SIG-M5 treated with dmso at 0.1 percent for 504 hours (cell line): ENCODE measurements around the gene VSIG10L.

ENCODE experiments used
- DNase-seq: peaks from one replicate; lab custom pipeline; 2025; ENCODE audit not compliant: unreplicated experiment; lab: John Stamatoyannopoulos, UW

VSIG10L gene

DNA sequence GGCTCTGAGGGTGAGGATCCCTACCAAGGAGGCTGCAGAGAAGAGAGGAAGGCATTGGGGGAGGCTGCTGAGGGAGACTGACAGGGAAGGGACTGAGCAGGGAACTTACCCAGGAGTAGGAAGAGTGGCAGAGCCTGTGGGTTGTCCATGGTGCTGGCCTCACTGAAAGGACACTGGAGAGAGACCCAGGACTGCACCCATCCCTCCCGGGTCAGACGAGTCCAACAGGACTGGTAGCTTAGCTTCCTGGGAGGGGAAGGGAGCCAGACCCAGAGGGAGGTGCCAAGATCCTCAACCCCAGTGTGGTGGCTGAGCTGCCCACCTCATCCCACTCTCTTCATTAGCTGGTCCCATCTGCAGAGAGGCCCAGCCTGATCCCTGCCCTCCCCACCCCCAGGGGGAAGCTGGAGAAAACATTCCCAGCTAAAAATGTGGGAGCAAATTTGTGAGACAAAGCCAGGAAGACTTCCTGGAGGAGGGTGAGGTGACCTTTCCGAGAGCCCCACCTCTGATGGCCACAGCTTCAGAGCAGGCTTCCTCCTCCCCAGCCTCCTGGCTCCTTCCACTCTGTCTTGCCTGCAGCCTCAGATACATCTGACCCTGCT, at the start of gene VSIG10L:
Gene VSIG10L (minus strand): TSS at position 164 of the 605 bp plus-strand sequence. CDS start 15 bp downstream, at position 149.
- no peak for DNase-seq

DNA sequence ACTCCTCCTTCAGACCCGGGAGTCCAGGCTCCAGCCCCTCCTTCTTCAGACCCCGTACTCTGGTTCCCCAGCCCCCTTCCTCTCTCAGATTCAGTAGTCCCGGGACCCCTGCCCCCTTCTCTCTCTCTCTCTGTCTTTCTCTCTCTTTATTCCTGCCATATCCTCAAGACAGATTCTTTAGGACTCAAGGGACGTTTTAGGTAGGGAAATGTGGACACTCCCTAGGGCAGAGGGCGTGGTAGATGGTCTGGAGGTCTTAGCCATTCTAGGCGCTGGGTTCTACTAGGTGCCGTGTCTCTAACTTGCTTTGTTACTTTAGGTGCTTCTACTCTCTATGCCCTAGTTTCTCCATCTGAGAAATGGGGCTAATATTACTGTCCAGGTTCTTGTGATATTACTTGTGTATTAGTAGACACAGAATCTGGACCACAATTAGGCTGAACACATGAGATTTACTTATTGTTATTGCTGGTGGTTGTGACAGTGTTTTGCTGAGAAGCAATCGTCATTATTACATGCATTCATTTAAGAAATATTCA, 49.2 kb upstream of the VSIG10L start:
- DNase-seq, result no peak

DNA sequence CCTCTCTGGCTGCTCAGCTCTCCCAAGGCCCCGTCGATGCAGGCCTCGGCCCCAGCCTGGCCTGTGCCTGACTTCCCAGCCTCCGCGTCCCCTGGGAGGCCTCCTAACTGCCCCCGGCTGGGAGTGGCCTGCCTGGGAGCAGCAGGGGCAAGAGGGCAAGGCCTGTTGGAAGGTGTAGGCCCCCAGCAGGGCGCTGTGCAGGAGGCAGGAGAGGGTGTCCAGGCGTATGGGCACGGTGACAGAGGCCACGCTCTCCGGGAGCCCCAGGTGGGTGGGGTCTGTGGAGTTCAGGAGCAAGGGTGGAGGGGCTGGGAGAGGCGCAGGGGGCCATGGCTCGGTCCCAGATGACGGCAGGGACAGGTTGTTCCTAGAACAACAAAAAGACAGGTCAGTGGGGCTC, 47.2 kb upstream of the VSIG10L start:
- DNase-seq, result no peak

DNA sequence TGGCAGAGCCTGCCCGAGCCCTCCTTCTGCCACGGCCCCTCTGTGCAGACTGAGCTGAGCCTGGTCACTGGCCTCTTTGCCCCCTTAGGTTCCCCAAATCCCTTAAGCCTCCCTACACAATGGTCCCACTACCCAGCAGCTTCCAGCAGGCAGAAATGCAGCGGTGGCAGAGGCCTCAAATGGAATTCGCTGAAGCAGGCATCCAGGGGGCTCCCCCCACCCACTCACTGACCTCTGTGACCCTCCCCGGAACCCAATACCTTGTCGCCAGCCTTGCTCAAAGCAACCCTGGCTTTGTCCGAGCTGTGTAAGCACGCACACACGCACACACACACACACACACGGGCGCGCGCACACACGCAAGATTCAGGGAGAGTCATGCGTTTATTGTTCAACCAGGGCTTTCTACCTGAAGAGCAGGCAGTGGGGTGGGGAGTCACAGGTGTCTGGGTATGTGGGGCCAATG, 46.0 kb upstream of the VSIG10L start, which contains the start of gene LIM2:
Gene LIM2 (minus strand): TSS at position 51 of the 466 bp plus-strand sequence. CDS start 531 bp downstream, outside the sequence.
- DNase-seq, result no peak

DNA sequence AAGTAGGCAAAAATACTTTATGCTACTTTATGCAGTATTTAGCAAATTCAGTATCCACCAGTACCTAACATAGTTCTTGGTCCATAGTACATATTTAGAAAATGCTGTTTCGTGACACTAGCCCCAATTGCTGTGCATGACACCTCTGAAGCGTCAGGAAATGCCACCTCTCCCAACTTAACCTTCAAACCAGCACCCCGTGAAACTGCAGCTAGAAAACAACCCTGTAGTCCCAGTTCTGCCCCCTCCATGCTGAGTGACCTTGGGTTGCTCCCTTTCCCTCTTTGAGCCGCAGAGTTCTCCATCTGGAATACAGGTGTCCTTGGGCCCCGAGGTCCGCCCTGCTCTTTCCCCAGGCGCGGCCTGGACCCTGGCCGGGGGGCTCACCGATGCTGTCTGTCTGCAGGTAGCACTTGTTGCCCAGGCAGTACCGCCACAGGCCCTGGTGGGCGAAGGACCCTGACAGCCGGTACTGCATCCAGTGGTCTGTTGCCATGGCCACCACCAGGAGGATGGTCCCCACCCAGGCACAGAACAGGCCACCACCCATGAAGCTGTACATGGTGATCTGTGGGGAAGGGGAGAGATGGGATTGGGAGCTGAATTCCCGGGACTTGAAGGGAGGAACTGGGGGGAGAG, 45.1 kb upstream of the VSIG10L start:
- DNase-seq, result no peak

DNA sequence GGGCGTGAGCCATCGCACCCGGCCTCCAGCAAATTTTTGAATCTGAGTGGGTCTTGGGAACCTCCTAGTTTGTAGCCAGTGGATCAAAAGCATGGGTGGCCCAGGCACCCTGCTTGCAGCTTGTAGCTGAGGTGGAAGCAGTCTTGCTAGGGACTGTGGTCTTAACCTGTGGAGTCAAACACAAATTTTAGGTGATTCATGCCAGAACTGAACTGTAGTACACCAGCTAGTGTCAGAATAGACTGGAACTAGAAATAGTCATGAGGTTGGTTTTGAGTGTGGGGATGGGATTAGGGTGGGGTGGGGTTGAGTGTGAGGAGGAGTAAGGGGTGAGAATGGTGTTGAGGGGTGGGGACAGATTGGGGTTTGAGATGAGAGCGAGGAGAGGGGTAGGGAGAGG, 40.1 kb upstream of the VSIG10L start:
- DNase-seq, result no peak

DNA sequence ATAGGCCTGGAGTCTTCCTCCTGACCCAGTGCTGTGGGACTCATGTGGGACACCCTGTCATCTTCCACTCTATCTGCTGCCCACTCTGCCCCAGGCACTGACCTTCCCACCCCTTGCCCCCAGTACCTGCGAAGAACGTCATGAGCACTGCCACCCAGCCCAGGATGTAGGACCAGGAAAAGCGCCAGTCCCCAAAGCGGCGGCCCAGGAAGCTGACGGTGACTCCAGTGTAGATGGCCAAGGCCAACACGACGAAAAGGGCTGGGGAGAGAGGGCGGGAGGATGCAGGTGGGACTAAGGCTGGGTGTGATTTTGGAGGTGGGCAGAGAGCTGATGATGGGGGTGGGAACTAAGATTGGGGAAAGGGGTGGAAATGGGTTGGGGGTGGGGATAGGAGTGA, 38.4 kb upstream of the VSIG10L start:
- no peak for DNase-seq

DNA sequence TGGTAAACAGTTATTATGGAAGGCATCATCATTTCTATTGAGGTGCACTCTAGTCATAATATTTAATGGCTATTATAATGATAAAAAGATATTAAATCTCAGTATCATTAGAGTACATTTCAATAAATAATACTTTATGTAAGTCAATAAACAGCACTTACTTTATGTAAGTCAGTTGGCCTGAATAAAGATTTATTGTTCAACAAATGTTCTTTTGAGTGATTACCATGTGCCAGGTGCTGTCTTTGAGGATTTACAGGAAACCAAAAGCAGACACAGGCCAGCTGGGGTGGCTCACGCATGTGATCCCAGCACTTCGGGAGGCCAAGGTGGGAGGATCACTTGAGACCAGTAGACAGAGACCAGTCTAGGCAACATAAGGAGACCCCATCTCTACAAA, 35.5 kb upstream of the VSIG10L start:
- DNase-seq, result no peak

DNA sequence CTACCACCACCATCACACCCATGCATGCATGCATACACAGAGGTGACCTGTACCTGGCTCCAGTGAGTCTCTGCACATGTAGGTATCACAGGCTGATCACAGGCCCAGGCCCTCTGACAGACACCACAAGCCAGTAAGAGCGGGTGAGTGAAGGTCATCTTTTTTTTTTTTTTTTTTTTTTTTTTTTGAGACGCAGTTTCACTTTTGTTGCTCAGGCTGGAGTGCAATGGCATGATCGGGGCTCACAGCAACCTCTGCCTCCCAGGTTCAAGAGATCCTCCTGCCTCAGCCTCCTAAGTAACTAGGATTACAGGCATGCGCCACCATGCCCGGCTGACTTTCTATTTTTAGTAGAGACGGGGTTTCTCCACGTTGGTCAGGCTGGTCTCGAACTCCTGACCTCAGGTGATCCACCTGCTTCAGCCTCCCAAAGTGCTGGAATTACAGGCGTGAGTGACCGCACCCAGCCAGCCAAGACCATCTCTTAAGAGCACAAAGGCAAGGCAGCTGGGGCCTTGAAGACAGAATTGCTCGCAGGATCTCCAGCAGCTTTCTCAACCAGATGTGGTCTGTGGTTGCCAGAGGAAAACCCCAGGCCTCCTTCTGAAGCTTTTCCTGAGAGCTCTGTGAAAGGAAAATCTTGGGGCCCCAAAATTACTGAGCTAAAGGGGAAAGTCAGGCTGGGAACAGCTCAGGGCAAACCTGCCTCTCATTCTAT, 33.7 kb upstream of the VSIG10L start:
- peak; percentile 69 for DNase-seq

DNA sequence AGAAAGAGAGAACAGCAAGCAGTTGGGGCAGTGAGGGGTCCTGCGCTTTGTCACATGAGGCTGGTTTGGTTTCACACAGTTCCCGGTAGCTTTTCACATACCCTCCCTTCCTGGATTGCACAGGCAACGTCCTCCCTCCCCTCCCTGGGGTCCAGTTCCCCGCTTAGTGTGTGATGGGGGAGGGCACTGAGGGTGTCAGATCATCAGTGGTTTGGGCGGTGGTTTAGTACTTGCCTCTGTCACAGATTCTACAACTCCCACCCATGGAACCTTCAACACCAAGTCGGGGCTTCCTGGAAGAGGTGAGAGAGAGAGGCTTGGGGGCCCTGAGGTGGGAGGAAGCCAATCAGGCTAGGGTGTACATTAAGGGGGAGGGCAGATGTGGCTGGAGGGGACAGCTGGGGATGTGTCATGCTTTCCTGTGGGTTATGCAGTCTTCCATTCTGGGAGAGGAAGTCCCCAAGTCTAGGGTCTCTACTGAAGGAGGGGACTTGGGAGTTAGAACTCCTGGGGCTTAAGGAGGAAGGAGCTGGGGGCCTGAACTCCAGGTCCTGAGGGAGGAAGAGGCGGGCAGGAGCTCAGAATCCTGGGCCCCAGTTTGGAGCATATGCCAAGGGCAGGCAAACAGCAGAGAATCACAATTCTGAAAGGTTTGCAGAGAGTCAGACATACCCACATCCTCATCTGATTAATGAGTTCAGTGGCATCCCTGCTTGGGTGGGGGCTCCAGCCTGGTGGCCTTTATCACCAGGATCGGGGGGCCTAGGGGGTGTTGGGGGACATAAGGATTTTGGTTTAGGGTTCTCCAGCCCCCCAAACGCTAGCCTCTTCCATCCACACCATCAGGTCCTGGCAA, 30.9 kb upstream of the VSIG10L start, which contains the start of gene NKG7:
Gene NKG7 (minus strand): TSS at position 6 of the 856 bp plus-strand sequence. CDS start 119 bp downstream, outside the sequence.
- peak; percentile 96 for DNase-seq

DNA sequence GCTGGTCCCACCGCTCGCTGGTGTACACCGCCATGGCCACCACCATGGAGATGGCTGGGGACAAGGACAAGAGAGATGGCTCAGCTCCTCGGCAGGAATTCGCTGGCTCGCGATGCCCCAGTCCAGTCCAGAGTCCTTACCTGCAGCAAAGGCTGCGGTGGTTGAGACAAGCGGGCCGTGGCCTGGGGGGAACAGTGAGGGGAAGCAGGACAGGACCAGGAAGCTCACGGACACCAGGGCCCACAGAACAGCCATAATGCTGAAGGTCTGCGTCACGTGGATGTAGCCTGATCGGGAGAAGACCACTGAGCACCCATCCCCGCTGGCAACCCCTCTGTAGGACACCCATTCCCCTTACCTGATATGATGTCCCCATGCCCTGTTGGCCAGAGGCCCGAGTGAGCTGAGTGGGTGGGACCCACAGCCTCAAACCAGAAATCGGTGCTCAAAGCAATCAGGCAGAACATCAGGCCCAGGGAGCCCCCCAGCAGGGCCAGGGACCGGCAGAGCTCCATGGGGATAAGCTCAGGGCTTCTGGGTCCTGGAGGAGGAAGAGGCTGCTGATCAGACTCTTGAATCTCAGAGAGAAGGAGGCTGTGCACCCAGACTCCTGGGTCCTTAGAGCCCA, 30.2 kb upstream of the VSIG10L start:
- no peak for DNase-seq

DNA sequence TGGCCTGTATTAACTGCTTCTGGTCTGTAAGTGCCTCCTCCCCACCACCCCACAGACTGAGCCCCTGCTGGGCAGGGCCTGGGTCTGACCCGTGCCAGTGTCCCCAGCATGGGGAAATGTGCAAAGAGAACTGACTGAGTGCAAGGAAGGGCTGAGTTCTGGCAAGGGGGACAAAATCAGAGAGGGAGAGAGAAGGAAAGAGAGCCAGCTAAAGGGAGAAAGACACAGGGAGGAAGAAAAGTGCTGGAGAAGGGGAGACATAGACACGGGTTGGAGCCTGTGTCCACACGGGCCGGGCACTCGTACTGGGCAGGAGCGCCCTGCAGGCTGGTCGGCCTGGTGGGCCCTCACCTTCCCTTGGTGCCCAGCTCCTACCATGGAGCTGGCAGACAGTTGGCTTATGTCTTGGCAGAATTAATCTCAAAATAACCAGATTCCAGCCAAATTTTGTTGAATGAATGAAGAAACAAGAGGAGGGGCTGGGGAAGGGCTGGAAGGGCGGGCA, 29.3 kb upstream of the VSIG10L start:
- DNase-seq, result no peak

DNA sequence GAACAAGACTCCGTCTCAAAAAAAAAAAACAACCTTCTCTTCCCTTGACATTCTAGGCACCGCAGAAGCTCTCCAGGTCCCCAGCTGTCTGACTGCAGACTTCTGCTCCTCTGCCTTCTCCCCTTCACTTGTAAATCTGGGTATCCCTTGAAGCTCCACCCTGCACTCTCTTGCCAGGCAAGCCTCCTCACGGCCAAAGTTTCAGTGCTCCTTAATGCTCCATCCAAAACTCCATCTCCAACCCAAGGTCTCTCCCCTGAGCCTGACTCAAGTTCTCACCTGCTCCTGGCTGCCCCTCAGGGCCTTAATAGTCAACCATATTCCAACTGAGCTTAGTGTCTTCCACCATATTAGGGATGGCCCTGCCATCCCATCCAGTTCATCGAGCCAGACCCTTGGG, 28.3 kb upstream of the VSIG10L start:
- DNase-seq, result no peak

DNA sequence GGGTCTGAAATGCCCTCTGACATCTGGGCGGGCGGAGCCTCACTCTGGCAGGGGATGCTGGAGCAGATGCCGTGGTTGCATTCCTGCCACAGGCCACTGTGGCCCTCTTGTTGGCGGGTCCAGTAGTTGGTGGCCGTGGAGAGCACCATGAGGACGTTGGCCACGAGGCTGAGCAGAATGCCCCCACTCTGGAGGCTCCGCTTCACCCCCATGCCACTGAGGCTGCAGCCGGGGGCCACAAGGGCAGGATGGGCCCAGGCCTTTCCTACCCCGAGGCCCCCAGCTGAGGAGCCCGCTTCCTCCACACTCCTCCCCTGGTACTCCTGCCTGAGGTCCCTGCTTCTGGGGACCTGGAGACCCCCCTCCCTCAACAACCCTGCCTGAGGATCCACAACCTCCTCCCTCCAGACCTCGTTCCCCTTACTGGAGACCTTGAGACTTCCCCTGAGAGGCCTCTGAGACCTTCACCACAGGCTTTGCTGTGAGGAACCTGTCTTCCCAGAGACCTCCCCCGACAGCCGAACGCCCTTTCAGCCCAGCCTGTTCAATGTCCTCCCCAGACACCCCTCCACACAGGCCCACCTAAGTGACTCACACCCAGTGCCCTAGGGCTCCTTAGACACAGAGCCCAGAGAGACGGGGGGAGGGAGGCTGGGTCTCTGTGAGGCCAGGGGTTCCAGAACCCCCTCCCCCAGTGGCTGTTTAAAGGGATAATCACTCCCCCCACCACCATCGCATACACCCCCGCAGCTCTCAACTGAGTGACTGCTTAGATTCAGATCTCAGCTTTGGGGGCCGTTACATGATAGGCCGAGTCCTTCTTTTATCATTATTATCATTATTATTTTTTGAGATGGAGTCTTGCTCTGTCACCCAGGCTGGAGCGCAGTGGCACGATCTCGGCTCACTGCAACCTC, 26.7 kb upstream of the VSIG10L start, which contains the start of gene CLDND2:
Gene CLDND2 (minus strand): TSS at position 638 of the 917 bp plus-strand sequence. CDS start 426 bp downstream, at position 212.
- peak; percentile 17 for DNase-seq

DNA sequence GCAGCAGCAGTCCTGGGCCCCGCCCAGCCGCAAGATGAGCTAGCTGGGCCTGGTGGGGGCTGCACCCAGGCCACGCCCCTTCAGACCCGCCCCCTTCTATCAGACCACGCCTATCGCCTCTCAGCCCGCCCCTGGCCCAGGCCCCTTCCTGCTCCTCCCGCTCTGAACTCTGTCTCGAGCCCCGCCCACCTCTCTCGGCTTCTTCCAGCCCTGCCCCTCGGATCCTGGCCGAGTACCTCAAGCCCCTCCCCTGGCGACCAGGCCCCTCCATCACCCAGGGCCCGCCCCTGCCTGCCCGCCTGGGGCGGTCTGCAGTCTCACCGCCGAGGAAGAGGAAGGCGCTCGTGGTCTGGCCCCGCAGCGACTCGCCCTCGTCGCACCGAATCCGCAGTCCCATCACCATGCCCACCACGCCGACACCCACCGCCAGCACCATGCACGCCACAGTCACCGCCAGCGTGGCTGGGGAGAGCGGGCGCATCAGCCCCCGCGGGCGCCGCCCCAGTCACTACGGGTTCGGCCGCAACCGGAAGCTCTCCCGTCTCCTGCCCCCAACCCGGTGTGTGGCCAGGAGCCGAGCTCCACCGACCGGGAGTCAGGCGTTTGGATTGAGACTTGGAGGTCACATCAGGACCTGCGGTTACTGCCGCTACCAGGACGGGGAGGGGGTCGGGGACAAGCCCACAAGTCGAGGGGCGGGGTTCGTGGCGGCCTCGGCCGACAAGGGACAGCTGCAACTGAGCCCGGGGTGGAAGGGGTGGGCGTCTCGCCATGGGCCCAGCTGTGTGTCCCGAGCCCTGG, 25.8 kb upstream of the VSIG10L start:
- DNase-seq, result peak; percentile 97

DNA sequence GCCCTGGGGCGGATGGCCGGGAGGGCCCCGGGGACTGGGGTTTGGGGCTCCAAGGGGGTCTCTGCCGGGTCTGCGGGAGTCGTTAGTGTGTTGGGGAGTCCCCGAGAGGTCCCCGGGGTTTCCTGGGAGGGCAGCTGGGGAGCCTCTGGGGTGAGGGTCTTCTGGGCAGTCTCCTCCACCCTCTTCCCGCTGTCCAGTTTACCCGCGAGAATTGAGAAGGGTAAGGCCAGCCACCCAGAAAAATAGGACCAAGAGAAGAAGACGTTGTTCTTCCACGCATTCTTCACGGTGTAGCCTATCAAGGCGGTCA, 25.3 kb upstream of the VSIG10L start:
- DNase-seq, result no peak

DNA sequence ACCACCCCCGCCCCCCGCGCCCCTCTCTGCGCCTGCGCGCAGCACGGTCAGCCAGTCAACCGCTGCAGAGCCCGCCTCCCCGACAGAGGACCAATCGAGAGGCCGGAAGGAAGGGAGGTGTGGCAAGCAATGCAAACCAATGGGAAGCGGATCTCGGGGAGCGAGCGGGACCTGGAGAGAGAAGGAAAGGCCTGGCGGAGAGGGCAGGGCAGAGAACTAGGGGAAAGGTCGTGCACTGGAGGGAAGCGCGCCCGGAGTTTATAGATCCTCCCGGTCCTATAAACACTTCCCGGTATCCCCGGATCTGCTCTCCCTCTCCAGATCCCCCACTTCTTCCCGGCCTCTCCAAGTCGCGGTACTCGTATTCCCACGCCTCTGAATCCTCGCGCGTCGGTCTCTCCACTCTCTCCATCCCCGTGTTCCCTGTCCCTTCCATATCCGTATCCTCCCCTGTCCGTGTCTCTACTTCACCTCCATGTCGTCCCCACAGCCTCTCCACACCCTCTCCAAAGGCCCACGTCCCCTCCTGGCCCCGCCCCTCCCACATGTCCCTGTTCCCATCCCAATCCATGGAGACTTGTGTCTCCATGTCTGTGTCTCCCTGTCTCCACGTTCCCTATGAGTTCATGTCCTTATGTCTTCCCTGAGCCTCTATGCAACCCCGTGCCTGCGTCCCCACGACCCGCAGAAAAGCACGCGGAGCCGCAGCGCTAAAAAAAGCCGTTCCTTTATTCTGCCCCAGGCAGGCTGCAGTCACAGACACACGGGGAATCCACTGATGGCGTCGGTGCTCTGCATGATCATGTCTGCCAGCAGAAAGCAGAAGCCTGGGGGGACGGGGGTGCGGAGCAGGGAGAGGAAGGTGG, 24.7 kb upstream of the VSIG10L start:
- peak; percentile 98 for DNase-seq
